ENCODE measurements around the gene SPATA32.
A peak's percentile ranks its signal among the peaks of the same experiment; 100 is the strongest.

The SPATA32 gene

GRCh38 chr17:45248132-45248957 is 13.5 kb downstream of the SPATA32 start:
- DNase-seq, result peak in 8 of 56 donors; percentile 8 to 58 (median 31)

GRCh38 chr17:45247429-45248131 is 14.3 kb downstream of the SPATA32 start:
- DNase-seq, result peak in 18 of 56 donors; percentile 11 to 82 (median 40)

- DNase-seq, result peak in 3 of 56 donors; percentile 15 to 59 (median 25)
These were observed 14.9 kb downstream of the SPATA32 start for GRCh38 chr17:45246861-45247428.

DNA sequence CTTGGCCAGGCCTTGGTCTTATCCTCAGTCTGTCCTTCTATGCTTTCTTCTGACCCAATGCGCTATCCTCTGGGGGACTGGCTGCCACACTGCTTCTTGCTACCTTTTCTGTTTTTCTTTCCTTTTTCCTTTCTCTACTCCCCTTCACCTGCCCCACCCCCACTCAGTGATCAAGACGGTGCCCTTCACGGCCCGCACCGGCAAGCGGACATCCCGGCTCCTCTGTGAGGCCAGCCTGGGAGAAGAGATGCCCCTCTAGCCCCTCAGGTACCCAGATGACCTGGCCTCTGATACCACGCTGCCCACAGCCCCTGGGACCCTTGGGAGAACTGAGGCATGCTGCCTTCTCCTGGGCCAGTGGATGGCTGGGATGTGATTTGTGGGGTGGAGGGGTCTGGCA is 15.6 kb downstream of the SPATA32 start:
- no peak for DNase-seq

GRCh38 chr17:45244725-45245656 is 16.9 kb downstream of the SPATA32 start:
- DNase-seq, result no peak

GRCh38 chr17:45243750-45244149 is 18.1 kb downstream of the SPATA32 start:
- no peak for DNase-seq

DNA sequence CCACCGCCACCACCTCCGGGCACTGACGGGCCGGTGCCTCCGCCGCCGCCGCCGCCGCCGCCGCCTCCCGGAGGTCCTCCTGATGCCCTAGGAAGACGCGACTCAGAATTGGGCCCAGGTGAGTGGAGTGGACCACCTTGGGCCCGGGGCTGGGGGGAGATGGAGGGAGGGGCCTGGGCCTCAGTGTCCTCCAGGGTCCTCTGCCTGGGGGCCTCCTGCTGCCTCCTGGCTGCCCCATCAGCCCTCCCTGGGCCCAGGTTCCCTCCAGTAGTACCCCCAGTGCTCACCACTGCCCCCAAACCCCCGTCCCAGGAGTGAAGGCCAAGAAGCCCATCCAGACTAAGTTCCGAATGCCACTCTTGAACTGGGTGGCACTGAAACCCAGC is 19.9 kb downstream of the SPATA32 start:
- DNase-seq, result no peak

DNA sequence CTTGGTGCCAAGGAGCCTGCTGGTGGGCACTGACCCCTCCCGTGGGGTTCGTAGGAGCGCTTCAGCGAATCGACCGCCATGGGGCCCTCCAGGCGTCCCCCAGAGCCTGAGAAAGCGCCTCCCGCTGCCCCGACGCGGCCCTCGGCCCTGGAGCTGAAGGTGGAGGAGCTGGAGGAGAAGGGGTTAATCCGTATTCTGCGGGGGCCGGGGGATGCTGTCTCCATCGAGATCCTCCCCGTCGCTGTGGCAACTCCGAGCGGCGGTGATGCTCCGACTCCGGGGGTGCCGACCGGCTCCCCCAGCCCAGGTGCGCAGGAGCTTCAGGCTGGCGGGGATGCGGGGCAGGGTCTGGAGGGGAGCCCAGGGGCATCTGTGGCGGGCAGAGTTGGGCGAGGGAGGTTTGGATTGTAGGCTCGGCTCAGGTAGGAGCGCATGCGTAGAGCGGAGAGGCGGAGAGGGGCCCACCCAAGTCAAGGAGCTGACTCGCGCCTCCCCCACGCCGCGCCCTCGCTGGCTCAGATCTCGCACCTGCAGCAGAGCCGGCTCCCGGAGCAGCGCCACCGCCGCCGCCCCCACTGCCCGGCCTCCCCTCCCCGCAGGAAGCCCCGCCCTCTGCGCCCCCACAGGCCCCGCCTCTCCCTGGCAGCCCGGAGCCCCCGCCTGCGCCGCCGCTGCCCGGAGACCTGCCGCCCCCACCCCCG is 20.4 kb downstream of the SPATA32 start:
- peak in 38 of 56 donors; percentile 14 to 88 (median 58) for DNase-seq

- peak in 31 of 56 donors; percentile 11 to 79 (median 48) for DNase-seq
These were observed 21.0 kb downstream of the SPATA32 start for GRCh38 chr17:45240905-45241327.

- no peak for DNase-seq
These were observed 23.6 kb downstream of the SPATA32 start for GRCh38 chr17:45238155-45238774.

DNA sequence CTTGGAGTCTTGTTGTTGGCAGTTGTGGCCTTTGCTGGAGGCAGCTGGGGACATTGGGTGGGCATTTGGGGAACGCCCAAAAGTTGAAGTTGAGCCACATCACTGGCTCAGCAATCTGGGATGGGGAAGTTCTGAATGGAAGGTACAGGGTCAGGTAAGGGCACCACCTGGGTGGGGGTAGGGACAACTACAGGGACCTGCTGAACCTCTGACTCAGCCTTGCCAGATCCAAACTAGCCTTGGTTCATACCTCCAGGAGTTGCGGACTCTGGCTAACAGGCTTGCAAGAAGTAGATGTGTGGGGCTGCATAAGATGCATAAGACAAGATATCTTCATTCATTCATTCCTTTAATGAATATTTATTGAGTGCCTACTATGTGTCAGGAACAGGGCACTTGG is 24.2 kb downstream of the SPATA32 start:
- no peak for DNase-seq

- no peak for DNase-seq
These were observed 25.6 kb downstream of the SPATA32 start for GRCh38 chr17:45236282-45236606.

GRCh38 chr17:45235416-45236281 is 26.2 kb downstream of the SPATA32 start:
- DNase-seq, result peak in 30 of 56 donors; percentile 9 to 78 (median 24)

DNA sequence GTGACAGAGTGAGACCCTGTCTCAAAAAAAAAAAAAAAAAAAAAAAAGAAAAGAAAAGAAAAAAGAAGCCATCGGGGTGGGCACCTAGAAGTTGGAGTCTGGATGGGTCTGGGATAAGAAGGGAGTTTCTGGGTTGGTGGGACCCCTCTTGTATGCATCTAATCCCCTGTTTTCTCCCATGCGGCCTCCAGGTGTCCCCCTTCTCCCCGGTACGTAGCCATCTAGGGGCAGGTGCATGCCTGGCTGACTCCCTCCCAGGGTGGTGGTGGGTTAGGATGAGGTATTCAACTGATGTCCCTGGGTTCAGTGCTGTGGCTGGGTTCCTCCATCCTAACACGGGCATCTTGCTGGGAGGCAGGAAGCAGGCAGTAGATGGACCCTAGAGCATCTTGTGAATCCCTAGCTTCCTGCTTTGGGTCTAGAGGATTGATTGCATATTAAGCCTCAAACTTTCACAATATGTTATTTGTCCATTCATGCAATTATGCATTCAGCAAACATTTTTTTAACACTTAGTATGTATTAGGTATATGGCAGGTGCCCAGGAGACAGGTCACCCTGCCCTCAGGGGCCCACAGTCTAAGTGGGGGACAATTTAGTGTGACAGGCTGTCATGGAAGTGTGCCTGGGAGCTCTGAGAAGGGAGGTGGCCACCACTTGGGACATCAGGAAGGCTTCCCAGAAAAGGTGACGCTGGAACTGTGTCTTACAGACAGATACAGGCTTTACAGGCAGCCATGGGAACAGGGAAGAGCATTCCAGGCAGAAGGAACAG is 27.1 kb downstream of the SPATA32 start:
- no peak for DNase-seq

GRCh38 chr17:45233423-45233924 is 28.4 kb downstream of the SPATA32 start:
- no peak for DNase-seq

DNA sequence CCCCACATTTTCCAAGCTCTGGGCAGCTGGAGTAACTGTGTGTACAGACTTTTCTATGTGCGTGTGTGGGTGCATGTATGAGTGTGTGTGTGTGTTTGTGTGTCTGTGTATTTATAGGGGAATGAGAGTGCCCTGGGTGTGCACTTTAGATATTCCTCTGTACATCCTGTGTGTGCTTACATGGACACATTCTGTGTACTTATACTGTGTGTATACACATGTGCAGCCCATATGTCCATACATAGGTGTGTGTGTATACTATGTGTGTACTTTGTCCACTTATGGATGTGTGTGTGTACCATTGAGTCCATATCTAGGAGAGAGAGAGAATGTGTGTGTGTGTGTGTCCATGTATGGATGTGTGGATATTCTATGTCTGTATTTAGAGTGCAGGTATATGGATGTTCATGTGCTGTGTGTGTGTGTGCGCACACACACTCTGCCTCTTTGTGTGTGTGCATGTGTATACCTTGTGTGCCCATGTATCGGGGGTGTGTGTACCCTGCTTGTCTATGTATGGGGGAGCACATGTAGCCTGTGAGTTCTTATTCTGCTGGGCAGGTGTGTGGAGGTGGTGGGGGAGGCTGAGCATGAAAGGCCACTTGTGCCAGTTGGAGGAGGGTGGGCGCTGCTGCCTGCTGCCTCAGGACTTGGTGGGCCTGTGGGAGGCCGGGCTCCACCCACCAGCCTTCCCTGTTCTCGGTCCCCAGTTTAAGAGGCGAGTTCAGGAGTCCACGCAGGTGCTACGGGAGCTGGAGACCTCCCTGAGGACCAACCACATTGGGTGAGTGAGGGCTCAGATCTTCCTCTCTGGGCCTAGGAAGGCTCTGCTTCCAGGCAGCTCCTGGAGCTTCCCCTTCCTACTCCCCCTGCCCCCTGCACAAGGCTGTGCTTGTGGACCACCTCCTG is 29.1 kb downstream of the SPATA32 start:
- no peak for DNase-seq
